SU-DHL-6 (cell line): ENCODE data around the gene NPAS3.

Source experiments
- H2AFZ ChIP-seq: fragments of 200-600 bp; sonication (generic); 2 replicates; pipeline ENCODE4 v1.6.1; 2014; ENCODE audit warnings: low read depth, mild to moderate bottlenecking, moderate library complexity, mixed read lengths, antibody characterized with exemption, low read length; ENCODE audit not compliant: severe bottlenecking
- H3F3A ChIP-seq: fragments of 200-600 bp; shearing (Covaris generic); 2 replicates; pipeline ENCODE4 v1.6.0; 2016; ENCODE audit warnings: antibody characterized with exemption, mild to moderate bottlenecking; ENCODE audit not compliant: insufficient read depth
- H3K27ac ChIP-seq: fragments of 200-600 bp; sonication (generic); 2 replicates; pipeline ENCODE4 v1.5.1; 2016; ENCODE audit warnings: low read depth, mild to moderate bottlenecking, low read length, moderate library complexity, mixed read lengths
- H3K27me3 ChIP-seq: fragments of 200-600 bp; sonication (generic), shearing (Covaris generic); 2 replicates; pipeline ENCODE4 v1.6.0; 2014; ENCODE audit warnings: mild to moderate bottlenecking, low read length
- H3K36me3 ChIP-seq: fragments of 200-600 bp; sonication (generic); 2 replicates; pipeline ENCODE4 v1.6.1; 2014; ENCODE audit warnings: mild to moderate bottlenecking, low read length, mixed read lengths
- H3K4me2 ChIP-seq: fragments of 300-600, 200-600 bp; shearing (Covaris generic), sonication (generic); 2 replicates; pipeline ENCODE4 v1.6.0; 2014; ENCODE audit warnings: low read length, low read depth, mild to moderate bottlenecking; ENCODE audit not compliant: poor library complexity, severe bottlenecking
- H3K4me3 ChIP-seq: fragments of 200-600 bp; sonication (generic); 2 replicates; pipeline ENCODE4 v1.5.1; 2014; ENCODE audit warnings: antibody characterized with exemption, low read length, mild to moderate bottlenecking, mixed read lengths; ENCODE audit not compliant: insufficient read depth, poor library complexity, severe bottlenecking
- H3K79me2 ChIP-seq: fragments of 200-600 bp; sonication (generic); 2 replicates; pipeline ENCODE4 v1.6.1; 2014; ENCODE audit warnings: mild to moderate bottlenecking, low read length, moderate library complexity; ENCODE audit not compliant: insufficient read depth
- H3K9ac ChIP-seq: fragments of 200-600 bp; sonication (generic); 2 replicates; pipeline ENCODE4 v1.7.0; 2014; ENCODE audit warnings: mild to moderate bottlenecking, low read length
- H3K9me2 ChIP-seq: fragments of 200-600 bp; sonication (generic); replicated peaks from 2 replicates; pipeline ENCODE4 v1.6.1; 2014; ENCODE audit warnings: low read length; ENCODE audit not compliant: insufficient read depth
- H3K9me3 ChIP-seq: fragments of 200-600 bp; sonication (generic); 2 replicates; pipeline ENCODE4 v1.6.1; 2014; ENCODE audit warnings: low read length, mixed read lengths; ENCODE audit not compliant: insufficient read depth
- H4K20me1 ChIP-seq: fragments of 200-600 bp; sonication (generic); 2 replicates; pipeline ENCODE4 v1.6.1; 2014; ENCODE audit warnings: low read depth, mild to moderate bottlenecking, antibody characterized with exemption, low read length, moderate library complexity, mixed read lengths
- EZH2phosphoT487 ChIP-seq: fragments of 200-600 bp; sonication (generic), shearing (Covaris generic); conservative IDR thresholded peaks from 2 replicates; pipeline ENCODE4 v1.6.1; 2018; ENCODE audit warnings: mild to moderate bottlenecking, antibody characterized with exemption, low read length, moderate library complexity, mixed read lengths
- TF ChIP-seq, protein P1 (sequence below): fragments of 200-600 bp; sonication (generic); IDR thresholded peaks from one replicate; pipeline ENCODE4 v1.5.1; 2017; ENCODE audit warnings: antibody characterized with exemption, mild to moderate bottlenecking, low read length, moderate library complexity; ENCODE audit not compliant: insufficient read depth, poor library complexity, severe bottlenecking

The NPAS3 gene

DNA sequence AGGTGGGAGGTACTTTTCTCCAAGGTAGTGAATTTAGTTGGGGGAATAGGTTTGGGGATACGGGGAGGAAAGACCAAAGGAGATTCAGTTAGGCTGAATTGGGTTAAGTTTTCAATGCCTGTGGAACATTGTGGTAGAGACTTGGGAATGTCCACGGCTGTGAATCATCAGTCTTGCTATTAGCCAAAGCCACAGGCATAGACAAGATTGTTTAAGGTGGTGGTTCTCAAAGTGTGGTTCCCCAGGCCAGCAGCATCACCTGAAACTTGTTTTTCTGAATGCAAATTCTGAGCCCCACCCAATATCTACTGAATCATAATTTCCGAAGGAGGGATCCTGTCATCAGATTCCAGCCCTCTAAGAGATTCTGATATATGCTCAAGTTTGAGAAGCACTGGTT lies 696.0 kb downstream of the NPAS3 start:
- H2AFZ ChIP-seq: no peak overlapping the region
- TF ChIP-seq, protein P1, sequence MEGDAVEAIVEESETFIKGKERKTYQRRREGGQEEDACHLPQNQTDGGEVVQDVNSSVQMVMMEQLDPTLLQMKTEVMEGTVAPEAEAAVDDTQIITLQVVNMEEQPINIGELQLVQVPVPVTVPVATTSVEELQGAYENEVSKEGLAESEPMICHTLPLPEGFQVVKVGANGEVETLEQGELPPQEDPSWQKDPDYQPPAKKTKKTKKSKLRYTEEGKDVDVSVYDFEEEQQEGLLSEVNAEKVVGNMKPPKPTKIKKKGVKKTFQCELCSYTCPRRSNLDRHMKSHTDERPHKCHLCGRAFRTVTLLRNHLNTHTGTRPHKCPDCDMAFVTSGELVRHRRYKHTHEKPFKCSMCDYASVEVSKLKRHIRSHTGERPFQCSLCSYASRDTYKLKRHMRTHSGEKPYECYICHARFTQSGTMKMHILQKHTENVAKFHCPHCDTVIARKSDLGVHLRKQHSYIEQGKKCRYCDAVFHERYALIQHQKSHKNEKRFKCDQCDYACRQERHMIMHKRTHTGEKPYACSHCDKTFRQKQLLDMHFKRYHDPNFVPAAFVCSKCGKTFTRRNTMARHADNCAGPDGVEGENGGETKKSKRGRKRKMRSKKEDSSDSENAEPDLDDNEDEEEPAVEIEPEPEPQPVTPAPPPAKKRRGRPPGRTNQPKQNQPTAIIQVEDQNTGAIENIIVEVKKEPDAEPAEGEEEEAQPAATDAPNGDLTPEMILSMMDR: no peak
- no peak for TF ChIP-seq EZH2phosphoT487
- H4K20me1 ChIP-seq: no peaks in the 10 kb centered on the region
- no peaks in the 10 kb centered on the region for H3K27me3 ChIP-seq
- H3K27ac ChIP-seq: no peak overlapping the region
- no peaks in the 10 kb centered on the region for H3K9me2 ChIP-seq
- H3F3A ChIP-seq: no peaks in the 10 kb centered on the region
- H3K36me3 ChIP-seq: no peaks in the 10 kb centered on the region
- H3K4me3 ChIP-seq: no peak overlapping the region
- no peaks in the 10 kb centered on the region; the same call in 1 of the 2 replicates for H3K9me3 ChIP-seq
- H3K9ac ChIP-seq: no peak overlapping the region
- no peaks in the 10 kb centered on the region for H3K79me2 ChIP-seq
- H3K4me2 ChIP-seq: no peak overlapping the region

DNA sequence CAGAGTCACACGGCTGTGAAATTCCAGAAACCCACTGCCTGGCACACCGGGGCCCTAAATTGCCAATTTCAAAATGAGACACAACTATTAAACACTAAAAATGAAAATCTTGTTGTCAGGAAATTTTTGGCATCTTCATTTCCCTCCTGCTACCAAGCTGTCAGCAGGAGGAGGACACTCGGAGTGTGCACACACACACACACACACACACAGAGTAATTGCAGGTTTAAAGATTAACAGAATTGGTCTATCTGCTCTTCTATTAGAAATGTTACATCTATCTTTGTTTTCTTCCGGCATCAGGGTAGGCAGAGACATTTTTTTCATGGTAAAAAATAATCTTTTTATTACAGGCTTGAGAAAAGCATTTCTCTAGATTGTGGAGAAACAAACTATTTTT lies 698.0 kb downstream of the NPAS3 start:
- Histone ChIP-seq H3K27me3 (no peaks in the 10 kb centered on the region), H3K9ac (no peak overlapping the region), H3K9me3 (no peaks in the 10 kb centered on the region; the same call in 1 of the 2 replicates), H3K27ac (no peak overlapping the region), H3K4me3 (no peak overlapping the region), H3K4me2 (no peak overlapping the region), H2AFZ (no peak overlapping the region), H4K20me1 (no peaks in the 10 kb centered on the region), H3F3A (no peaks in the 10 kb centered on the region), H3K9me2 (no peaks in the 10 kb centered on the region), H3K79me2 (no peaks in the 10 kb centered on the region), H3K36me3 (no peaks in the 10 kb centered on the region)
- TF ChIP-seq EZH2phosphoT487: no peak
- TF ChIP-seq, protein P1: no peak

DNA sequence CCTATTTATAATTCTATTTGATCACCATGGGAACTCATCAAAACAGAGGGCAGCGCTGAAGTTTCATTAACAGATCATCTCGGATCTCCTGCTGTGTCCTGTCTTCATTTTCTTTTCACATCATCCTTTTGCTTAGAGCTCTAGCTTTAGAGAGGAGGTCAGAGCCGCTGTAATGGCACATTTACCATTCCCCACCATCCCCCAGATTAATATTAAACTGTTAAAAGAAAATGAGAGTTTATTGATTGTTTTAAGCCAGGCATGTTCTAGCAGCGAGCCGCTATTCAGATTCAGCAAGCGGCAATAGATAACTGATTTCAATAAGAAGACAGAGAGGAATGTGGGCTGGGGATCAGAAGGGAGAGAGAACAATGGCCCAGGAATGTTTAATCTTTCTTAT lies 703.4 kb downstream of the NPAS3 start:
- Histone ChIP-seq H3K27me3 (no peaks in the 10 kb centered on the region), H3F3A (no peaks in the 10 kb centered on the region), H3K9ac (no peak overlapping the region), H3K9me2 (no peaks in the 10 kb centered on the region), H3K27ac (no peak overlapping the region), H4K20me1 (no peaks in the 10 kb centered on the region), H3K4me3 (no peak overlapping the region), H3K9me3 (no peaks in the 10 kb centered on the region), H3K36me3 (no peaks in the 10 kb centered on the region), H3K79me2 (no peaks in the 10 kb centered on the region), H3K4me2 (no peak overlapping the region), H2AFZ (no peak overlapping the region)
- TF ChIP-seq, protein P1: no peak
- no peak for TF ChIP-seq EZH2phosphoT487
